Measurements from ENCODE around the gene PTTG1IP2.

The PTTG1IP2 gene

DNA sequence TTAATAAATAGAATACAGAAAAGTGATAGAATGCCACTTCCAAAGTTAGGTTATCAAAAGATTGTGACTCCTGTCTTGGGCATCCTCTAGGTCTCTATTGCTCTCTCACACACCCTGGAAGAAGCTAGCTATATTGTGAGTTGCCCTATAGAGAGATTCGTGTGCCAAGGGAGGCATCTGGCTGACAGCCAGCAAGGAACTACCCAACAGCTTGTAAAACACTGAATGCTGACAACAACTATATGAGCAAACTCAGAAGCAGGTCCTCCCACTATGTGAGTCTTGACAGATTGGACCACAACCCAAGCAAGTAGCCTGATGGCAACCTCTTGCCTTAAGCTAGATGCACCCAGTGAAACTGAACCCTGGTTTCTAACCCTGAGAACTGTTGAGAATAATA is 71.0 kb downstream of the PTTG1IP2 start:
- TF ChIP-seq, protein P1, sequence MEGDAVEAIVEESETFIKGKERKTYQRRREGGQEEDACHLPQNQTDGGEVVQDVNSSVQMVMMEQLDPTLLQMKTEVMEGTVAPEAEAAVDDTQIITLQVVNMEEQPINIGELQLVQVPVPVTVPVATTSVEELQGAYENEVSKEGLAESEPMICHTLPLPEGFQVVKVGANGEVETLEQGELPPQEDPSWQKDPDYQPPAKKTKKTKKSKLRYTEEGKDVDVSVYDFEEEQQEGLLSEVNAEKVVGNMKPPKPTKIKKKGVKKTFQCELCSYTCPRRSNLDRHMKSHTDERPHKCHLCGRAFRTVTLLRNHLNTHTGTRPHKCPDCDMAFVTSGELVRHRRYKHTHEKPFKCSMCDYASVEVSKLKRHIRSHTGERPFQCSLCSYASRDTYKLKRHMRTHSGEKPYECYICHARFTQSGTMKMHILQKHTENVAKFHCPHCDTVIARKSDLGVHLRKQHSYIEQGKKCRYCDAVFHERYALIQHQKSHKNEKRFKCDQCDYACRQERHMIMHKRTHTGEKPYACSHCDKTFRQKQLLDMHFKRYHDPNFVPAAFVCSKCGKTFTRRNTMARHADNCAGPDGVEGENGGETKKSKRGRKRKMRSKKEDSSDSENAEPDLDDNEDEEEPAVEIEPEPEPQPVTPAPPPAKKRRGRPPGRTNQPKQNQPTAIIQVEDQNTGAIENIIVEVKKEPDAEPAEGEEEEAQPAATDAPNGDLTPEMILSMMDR (IDR thresholded peaks at IDR 0.05; ENCODE audit: low read depth, low read length, missing control alignments), result no peak
- DNase-seq (ENCODE audit: extremely low read depth, low read depth), result no peak
- H3K4me3 ChIP-seq (replicated peaks; ENCODE audit: low read depth, low read length), result no peak overlapping the region

DNA sequence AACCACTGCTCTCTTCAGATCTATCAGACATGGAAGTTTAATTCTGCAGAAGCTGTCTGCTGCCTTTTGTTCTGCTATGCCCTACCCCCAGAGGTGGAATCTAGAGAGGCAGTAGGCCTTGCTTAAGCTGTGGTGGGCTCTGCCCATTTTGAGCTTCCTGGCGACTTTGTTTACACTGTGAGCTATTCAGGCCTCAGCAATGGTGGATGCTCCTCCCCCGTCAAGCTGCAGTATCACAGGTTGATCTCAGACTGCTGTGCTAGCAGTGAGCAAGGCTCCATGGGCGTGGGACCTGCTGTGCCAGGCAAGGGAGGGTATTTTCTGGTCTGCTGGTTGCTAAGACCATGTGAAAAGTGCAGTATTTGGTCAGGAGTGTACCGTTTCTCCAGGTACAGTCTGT is 81.6 kb downstream of the PTTG1IP2 start:
- DNase-seq (ENCODE audit: extremely low read depth, low read depth), result no peak
- TF ChIP-seq, protein P1 (IDR thresholded peaks at IDR 0.05; ENCODE audit: low read depth, low read length, missing control alignments), result no peak

DNA sequence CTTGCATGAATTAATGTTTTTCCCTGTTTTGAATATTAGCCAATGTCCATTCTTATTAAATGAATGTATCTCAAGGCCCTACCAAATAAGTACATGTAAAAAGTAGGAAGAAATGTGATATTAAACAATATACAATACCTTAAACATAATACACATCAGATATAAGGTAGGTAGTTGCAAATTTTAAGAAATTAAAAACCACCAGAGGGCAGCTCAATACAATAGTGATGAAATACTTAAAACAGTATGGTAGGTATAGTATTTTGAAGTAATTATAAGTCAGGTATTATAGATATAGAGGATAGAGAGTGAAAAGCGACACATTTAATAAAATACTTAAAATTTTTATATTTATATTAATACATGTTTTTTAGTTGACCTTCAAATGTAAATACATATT is 83.1 kb downstream of the PTTG1IP2 start:
- no peak overlapping the region for H3K4me3 ChIP-seq (replicated peaks; ENCODE audit: low read depth, low read length)
- DNase-seq (ENCODE audit: extremely low read depth, low read depth), result no peak
- TF ChIP-seq, protein P1 (IDR thresholded peaks at IDR 0.05; ENCODE audit: low read depth, low read length, missing control alignments), result no peak

More for the DNA sequence above, 81.6 kb downstream of the PTTG1IP2 start:
- H3K4me3 ChIP-seq (replicated peaks; ENCODE audit: low read depth, low read length), result no peak overlapping the region

GRCh38 chr7:90560730-90561129 is 91.3 kb downstream of the PTTG1IP2 start:
- no peak for DNase-seq (ENCODE audit: extremely low read depth, low read depth)
- TF ChIP-seq, protein P1 (IDR thresholded peaks at IDR 0.05; ENCODE audit: low read depth, low read length, missing control alignments), result no peak
- no peak overlapping the region for H3K4me3 ChIP-seq (replicated peaks; ENCODE audit: low read depth, low read length)

Data from HFF-Myc (cell line).